HG03342 (cell line): Measurements from ENCODE around the gene ACSL6.

Experiments used
- ATAC-seq: cut with Tn5 transposase; IDR thresholded peaks from one replicate; pipeline ENCODE4 v1.9.1; 2021; ENCODE audit warnings: mild to moderate bottlenecking, moderate library complexity; ENCODE audit not compliant: unreplicated experiment

ACSL6 gene, protein sequence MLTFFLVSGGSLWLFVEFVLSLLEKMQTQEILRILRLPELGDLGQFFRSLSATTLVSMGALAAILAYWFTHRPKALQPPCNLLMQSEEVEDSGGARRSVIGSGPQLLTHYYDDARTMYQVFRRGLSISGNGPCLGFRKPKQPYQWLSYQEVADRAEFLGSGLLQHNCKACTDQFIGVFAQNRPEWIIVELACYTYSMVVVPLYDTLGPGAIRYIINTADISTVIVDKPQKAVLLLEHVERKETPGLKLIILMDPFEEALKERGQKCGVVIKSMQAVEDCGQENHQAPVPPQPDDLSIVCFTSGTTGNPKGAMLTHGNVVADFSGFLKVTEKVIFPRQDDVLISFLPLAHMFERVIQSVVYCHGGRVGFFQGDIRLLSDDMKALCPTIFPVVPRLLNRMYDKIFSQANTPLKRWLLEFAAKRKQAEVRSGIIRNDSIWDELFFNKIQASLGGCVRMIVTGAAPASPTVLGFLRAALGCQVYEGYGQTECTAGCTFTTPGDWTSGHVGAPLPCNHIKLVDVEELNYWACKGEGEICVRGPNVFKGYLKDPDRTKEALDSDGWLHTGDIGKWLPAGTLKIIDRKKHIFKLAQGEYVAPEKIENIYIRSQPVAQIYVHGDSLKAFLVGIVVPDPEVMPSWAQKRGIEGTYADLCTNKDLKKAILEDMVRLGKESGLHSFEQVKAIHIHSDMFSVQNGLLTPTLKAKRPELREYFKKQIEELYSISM

DNA sequence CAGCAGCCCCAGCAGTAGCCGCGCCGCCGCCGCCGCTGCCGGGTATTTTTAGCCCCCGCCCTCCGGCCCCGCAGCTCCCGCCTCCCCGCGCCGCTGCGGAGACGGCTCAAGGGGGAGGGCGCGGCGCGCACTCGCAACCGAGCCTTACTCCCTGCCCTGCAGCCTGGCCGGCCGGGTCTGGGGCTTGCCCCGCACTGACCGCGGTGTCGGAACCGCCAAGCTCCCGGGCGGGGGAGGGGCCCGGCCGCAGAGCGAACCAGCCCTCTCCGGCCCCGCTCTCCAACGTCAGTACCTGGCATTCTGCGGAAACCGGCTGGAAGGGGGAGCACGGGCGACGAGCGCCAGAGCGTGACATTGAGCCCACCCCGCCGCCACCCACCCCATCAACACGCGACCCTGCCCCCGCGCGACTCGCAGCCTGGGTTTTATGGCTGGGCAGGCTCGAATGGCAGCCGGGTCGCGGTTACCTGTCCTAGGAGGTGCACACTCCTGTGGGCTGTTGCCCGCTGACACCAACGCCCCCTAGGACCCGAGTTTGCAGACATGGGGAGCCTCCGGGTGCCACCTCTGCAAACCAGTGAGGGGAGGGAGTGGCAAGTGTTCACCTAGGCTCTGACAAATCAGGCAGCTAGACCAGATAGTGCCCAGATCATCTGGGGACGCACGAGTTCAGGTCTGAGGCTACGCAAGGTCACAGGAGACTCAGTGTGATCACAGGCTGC lies at the start of gene ACSL6:
Gene ACSL6 (minus strand): TSS at position 37 of the 722 bp plus-strand sequence. CDS start 105 bp downstream, outside the sequence.
- ATAC-seq: no peak

- ATAC-seq: no peak
These were observed 49.2 kb upstream of the ACSL6 start, which contains the start of gene IL3 for GRCh38 chr5:132060501-132061161. Gene IL3, plus strand, starts transcription at chr5:132060655. Its CDS starts 52 bp downstream, at chr5:132060707.

DNA sequence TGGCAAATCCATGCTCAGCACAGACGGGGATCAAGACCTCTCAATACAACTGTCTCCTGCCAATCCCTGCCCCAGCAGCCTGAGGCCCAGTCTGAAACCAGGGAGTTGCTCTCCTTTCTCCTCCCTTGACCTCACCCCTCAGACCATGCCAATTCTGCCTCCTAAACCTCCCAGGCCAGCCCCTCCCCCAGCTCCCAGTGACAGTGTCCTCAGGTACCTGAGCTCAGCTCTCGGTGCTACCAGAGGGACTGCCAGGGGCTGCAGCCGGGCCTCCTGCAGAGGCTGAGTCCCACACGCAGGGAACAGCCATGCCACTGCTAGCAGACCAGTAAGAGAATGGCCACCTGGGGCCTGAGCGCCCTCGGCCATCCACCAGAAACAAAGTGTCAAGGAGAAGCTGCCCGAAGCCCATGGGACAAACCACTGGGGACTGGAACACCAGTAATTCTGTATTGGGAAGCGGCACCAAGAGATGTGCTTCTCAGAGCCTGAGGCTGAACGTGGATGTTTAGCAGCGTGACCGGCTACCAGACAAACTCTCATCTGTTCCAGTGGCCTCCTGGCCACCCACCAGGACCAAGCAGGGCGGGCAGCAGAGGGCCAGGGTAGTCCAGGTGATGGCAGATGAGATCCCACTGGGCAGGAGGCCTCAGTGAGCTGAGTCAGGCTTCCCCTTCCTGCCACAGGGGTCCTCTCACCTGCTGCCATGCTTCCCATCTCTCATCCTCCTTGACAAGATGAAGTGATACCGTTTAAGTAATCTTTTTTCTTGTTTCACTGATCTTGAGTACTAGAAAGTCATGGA lies 48.4 kb upstream of the ACSL6 start:
- no peak for ATAC-seq

DNA sequence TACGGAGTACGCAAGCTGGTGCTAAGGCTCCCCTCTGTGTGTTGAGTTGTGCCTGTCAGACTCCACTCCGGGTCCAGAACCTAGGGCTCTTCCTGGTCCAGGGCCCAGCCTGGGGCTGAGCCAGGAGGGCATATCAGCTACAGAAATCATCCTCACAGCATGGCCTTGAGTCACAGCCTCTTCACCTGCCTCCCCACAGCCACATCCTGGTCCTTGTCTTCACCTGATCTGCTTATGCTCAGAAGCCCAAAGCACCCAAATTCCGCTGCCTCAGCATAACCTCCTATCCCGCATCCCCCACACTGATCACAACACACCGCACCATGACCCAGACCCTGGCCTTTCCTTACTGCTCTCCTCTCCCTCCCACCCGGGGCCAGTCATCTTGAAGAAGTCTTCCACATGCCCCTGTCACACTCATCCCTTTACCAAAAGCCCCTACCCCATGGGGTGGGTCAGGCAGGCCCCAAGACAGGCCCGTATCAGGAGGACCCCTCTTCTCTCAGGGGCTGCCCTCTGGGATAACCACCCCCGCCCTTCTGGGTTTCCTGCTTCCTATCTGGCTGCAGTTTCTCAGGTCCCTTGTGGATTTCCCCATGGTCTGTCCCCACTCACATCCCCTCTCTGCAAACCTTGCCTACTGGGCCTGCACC lies 47.7 kb upstream of the ACSL6 start:
- no peak for ATAC-seq

- no peak for ATAC-seq
These were observed 47.2 kb upstream of the ACSL6 start for GRCh38 chr5:132058646-132059042.

DNA sequence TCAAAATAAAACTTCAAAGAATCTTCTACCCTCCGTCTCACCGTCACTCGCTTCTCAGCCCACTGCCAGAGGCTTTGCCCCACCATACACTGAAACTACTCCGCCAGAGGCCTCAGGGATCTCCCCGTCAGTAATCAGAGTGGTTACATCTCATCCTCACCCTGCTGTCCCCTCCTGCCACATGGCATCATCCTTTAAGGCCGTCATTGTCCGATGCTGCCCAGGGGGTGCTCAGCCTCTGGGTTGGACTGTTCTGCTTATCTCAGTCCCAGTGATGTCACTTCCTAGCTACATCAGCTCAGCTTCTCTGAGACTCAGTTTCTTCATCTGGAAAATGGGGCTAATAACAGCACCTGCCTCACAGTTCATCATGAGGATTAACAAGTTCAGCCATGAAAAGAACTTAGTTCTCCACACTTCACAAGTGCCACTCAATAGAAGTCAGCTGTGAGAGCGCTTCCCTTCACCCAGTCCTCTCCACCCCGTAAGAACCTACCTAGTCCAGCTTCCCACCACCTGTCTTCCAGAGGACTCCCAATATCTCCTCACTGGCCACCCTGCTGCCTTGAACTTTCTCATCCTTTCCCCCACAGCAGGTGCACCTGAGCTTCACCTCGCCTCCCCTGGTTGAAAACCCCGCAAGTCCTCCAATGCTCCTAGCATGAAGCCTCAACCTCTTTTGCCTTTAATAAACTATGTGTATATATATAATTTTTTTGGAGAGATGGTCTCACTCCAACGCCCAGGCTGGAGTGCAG lies 46.2 kb upstream of the ACSL6 start:
- ATAC-seq: no peak

GRCh38 chr5:132056610-132057497 lies 45.4 kb upstream of the ACSL6 start:
- no peak for ATAC-seq

- no peak for ATAC-seq
These were observed 44.6 kb upstream of the ACSL6 start for GRCh38 chr5:132055808-132056609.

GRCh38 chr5:132055441-132055807 lies 44.0 kb upstream of the ACSL6 start:
- no peak for ATAC-seq

- no peak for ATAC-seq
These were observed 43.4 kb upstream of the ACSL6 start for GRCh38 chr5:132054697-132055440.

GRCh38 chr5:132054031-132054696 lies 42.7 kb upstream of the ACSL6 start:
- no peak for ATAC-seq

DNA sequence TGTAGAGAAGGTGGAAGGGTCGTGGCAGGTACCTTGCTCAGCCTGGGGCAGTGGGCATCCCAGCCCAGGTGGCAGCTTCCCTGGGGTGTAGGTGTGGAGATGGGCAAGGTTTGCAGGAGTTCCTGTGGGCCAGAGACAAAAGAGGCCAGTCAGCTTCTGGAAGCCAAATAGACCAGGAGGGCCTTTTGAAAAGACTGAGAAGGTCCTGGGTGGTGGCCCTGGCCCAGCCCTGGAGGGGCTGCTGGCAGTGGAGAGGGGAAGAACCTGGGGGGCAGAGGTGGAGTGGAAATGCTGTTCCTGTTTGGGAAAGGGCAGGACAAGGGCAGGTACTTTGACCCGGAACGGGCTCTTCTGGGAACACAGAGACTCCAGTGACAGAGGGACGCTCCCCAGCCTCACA lies 42.0 kb upstream of the ACSL6 start:
- no peak for ATAC-seq

- ATAC-seq: no peak
These were observed 41.1 kb upstream of the ACSL6 start for GRCh38 chr5:132052520-132052919.

GRCh38 chr5:132050661-132051552 lies 39.4 kb upstream of the ACSL6 start:
- no peak for ATAC-seq

- ATAC-seq: no peak
These were observed 38.7 kb upstream of the ACSL6 start for GRCh38 chr5:132050136-132050535.
